H1 (cell line): ENCODE measurements around the gene CNGA1. TPM values are rescaled to one million over a fixed set of nuclear protein-coding genes. Genes with fewer than 3 reads are reported as not detected.

Experiments
- CTCF ChIA-PET: fragments of 300-600 bp; sonication (Branson Sonifier 250); formaldehyde crosslinking; loops from one replicate; lab custom pipeline; 2021; ENCODE audit not compliant: partially characterized antibody; lab: Charles Lee
- POLR2A ChIA-PET: fragments of 300-600 bp; sonication (Branson Sonifier 250); formaldehyde crosslinking; loops from one replicate; lab custom pipeline; 2021; ENCODE audit warnings: inconsistent platforms; ENCODE audit not compliant: partially characterized antibody; lab: Charles Lee
- DNase-seq, 2 experiments: peaks; one replicate each; pipeline versions ENCODE4 v3.0.0 to v3.0.0-alpha.2; 2010 to 2022; ENCODE audit warnings: low spot score in 2 of 2, low read depth in 1 of 2, mixed read lengths in 1 of 2
- FAIRE-seq: peaks from 2 replicates; lab custom pipeline; 2011; peaks lifted over from hg19 to GRCh38; lab: Jason Lieb, UNC
- H2AFZ ChIP-seq: 2 replicates; pipeline ENCODE4 v1.8.1; 2012; ENCODE audit warnings: low read length, inconsistent platforms
- H2AK5ac ChIP-seq: 2 replicates; pipeline ENCODE4 v1.6.1; 2013; ENCODE audit warnings: low read depth, low read length
- H2BK120ac ChIP-seq: replicated peaks from 2 replicates; pipeline ENCODE3; 2013; ENCODE audit warnings: low read depth, low read length, inconsistent platforms
- H2BK12ac ChIP-seq: 2 replicates; pipeline ENCODE4 v1.6.1; 2013; ENCODE audit warnings: low read depth, low read length
- H2BK15ac ChIP-seq: 2 replicates; pipeline ENCODE4 v1.6.1; 2013; ENCODE audit warnings: low read length
- H2BK20ac ChIP-seq: 2 replicates; pipeline ENCODE4 v1.6.1; 2013; ENCODE audit warnings: low read length
- H2BK5ac ChIP-seq: 2 replicates; pipeline ENCODE4 v1.6.1; 2013; ENCODE audit warnings: low read depth, low read length
- H3K14ac ChIP-seq: 2 replicates; pipeline ENCODE4 v1.6.1; 2013; ENCODE audit warnings: inconsistent platforms; ENCODE audit not compliant: insufficient read length
- H3K18ac ChIP-seq: 2 replicates; pipeline ENCODE4 v1.6.1; 2013; ENCODE audit warnings: low read length; ENCODE audit errors: extremely low read depth
- H3K23ac ChIP-seq: 2 replicates; pipeline ENCODE4 v1.6.1; 2013; ENCODE audit warnings: inconsistent platforms; ENCODE audit not compliant: insufficient read length
- H3K23me2 ChIP-seq: 2 replicates; pipeline ENCODE4 v1.6.1; 2013; ENCODE audit warnings: low read depth, low read length
- H3K27ac ChIP-seq: 2 replicates; pipeline ENCODE4 v1.6.1; 2011; ENCODE audit warnings: low read depth, low read length, inconsistent platforms
- H3K27me3 ChIP-seq, 4 experiments: replicated peaks in 1 of 4; 1 replicate in 1 of 4; 2 replicates in 3 of 4; pipeline versions ENCODE4 v1.6.1 to v1.8.1; 2011 to 2013; ENCODE audit warnings: low read length in 3 of 4, mild to moderate bottlenecking in 3 of 4, inconsistent platforms in 2 of 4, mixed read lengths in 2 of 4, moderate library complexity in 1 of 4; ENCODE audit not compliant: control insufficient read depth in 3 of 4, insufficient read depth in 3 of 4; ENCODE audit errors: extremely low read depth in 1 of 4
- H3K36me3 ChIP-seq, 4 experiments: 2 replicates each; pipeline versions ENCODE4 v1.6.1 to v1.8.1; 2011 to 2013; ENCODE audit warnings: mild to moderate bottlenecking in 4 of 4, low read length in 3 of 4, moderate library complexity in 2 of 4, control low read depth in 1 of 4, inconsistent platforms in 1 of 4; ENCODE audit not compliant: insufficient read depth in 4 of 4, control insufficient read depth in 2 of 4
- H3K4ac ChIP-seq: replicated peaks from 2 replicates; pipeline ENCODE3; 2013; ENCODE audit warnings: low read length, low read depth, mixed read lengths, inconsistent platforms; ENCODE audit not compliant: insufficient read length
- H3K4me1 ChIP-seq, 4 experiments: replicated peaks in 1 of 4; 1 replicate in 1 of 4; 2 replicates in 3 of 4; pipeline versions ENCODE4 v1.6.1 to v1.8.1; 2011 to 2013; ENCODE audit warnings: low read length in 3 of 4, inconsistent platforms in 2 of 4, mixed read lengths in 1 of 4; ENCODE audit not compliant: insufficient read depth in 4 of 4, control insufficient read depth in 3 of 4
- H3K4me2 ChIP-seq, 2 experiments: 2 replicates each; pipeline versions ENCODE4 v1.6.1 to v1.8.1; 2011 to 2013; ENCODE audit warnings: low read depth in 2 of 2, low read length in 2 of 2, control low read depth in 1 of 2, inconsistent platforms in 1 of 2, mild to moderate bottlenecking in 1 of 2; ENCODE audit not compliant: insufficient read depth in 1 of 2
- H3K4me3 ChIP-seq, 4 experiments: fragments of 200-600, 300-600 bp in 1 of 4; sonication (generic), shearing (Covaris generic), sonication (Bioruptor Twin) in 1 of 4; 2 replicates each; pipeline versions ENCODE4 v1.5.1 to v1.8.1; 2011 to 2016; ENCODE audit warnings: low read length in 4 of 4, low read depth in 3 of 4, control low read depth in 2 of 4, inconsistent platforms in 2 of 4, mild to moderate bottlenecking in 2 of 4, mixed read lengths in 1 of 4, moderate library complexity in 1 of 4; ENCODE audit not compliant: insufficient read depth in 2 of 4; ENCODE audit errors: extremely low read depth in 1 of 4
- H3K56ac ChIP-seq: replicated peaks from 2 replicates; pipeline ENCODE3; 2013; ENCODE audit warnings: low read depth, mild to moderate bottlenecking, mixed read lengths, low read length, inconsistent platforms; ENCODE audit not compliant: insufficient read length
- H3K79me1 ChIP-seq: 2 replicates; pipeline ENCODE4 v1.6.1; 2013; ENCODE audit warnings: low read depth, low read length, control low read depth
- H3K79me2 ChIP-seq, 2 experiments: 2 replicates each; pipeline versions ENCODE4 v1.6.1 to v1.8.1; 2012 to 2013; ENCODE audit warnings: low read length in 2 of 2, mild to moderate bottlenecking in 2 of 2, inconsistent platforms in 1 of 2; ENCODE audit not compliant: insufficient read depth in 2 of 2, control insufficient read depth in 1 of 2
- H3K9ac ChIP-seq, 4 experiments: replicated peaks in 1 of 4; 1 replicate in 1 of 4; 2 replicates in 3 of 4; pipeline versions ENCODE4 v1.6.1 to v1.8.1; 2011 to 2013; ENCODE audit warnings: low read depth in 3 of 4, low read length in 3 of 4, control low read depth in 2 of 4, mild to moderate bottlenecking in 2 of 4, moderate library complexity in 2 of 4, inconsistent platforms in 1 of 4; ENCODE audit errors: extremely low read depth in 1 of 4
- H3K9me3 ChIP-seq, 2 experiments: 2 replicates each; pipeline versions ENCODE4 v1.6.1 to v1.8.1; 2012 to 2013; ENCODE audit warnings: mild to moderate bottlenecking in 2 of 2, moderate library complexity in 2 of 2, control low read depth in 1 of 2, inconsistent platforms in 1 of 2, low read depth in 1 of 2, low read length in 1 of 2, mixed read lengths in 1 of 2; ENCODE audit not compliant: insufficient read depth in 2 of 2
- H4K20me1 ChIP-seq, 2 experiments: replicated peaks in 1 of 2; 2 replicates each; pipeline versions ENCODE3 to v1.8.1; 2011 to 2013; ENCODE audit warnings: inconsistent platforms in 2 of 2, low read length in 2 of 2, mild to moderate bottlenecking in 1 of 2; ENCODE audit not compliant: insufficient read depth in 2 of 2, control insufficient read depth in 1 of 2
- H4K5ac ChIP-seq: 2 replicates; pipeline ENCODE4 v1.6.1; 2013; ENCODE audit warnings: low read length, low read depth, mixed read lengths, inconsistent platforms; ENCODE audit not compliant: insufficient read length
- H4K8ac ChIP-seq: 2 replicates; pipeline ENCODE4 v1.8.0; 2013; ENCODE audit warnings: mild to moderate bottlenecking, moderate library complexity, low read length, inconsistent platforms; ENCODE audit not compliant: insufficient read depth; ENCODE audit errors: extremely low read depth
- H4K91ac ChIP-seq: replicated peaks from 2 replicates; pipeline ENCODE3; 2013; ENCODE audit warnings: low read length, mixed read lengths, inconsistent platforms; ENCODE audit not compliant: insufficient read length
- ASH2L ChIP-seq: fragments of 200-600, 300-600 bp; sonication (generic); IDR thresholded peaks from one replicate; pipeline ENCODE4 v1.7.1; 2017; ENCODE audit warnings: low read length
- BACH1 ChIP-seq: IDR thresholded peaks from 2 replicates; pipeline ENCODE4 v1.6.1; 2012; ENCODE audit warnings: low read length, improper control_type of control experiment
- CBX8 ChIP-seq: fragments of 300-800, 300-1000 bp; sonication (generic); IDR thresholded peaks from 2 replicates; pipeline ENCODE4 v1.7.1; 2016; ENCODE audit warnings: low read depth, low read length, borderline replicate concordance
- CEBPB ChIP-seq: IDR thresholded peaks from 2 replicates; pipeline ENCODE4 v1.6.1; 2012; ENCODE audit warnings: low read depth, low read length
- CHD2 ChIP-seq: IDR thresholded peaks from 2 replicates; pipeline ENCODE4 v1.6.1; 2012; ENCODE audit warnings: low read length, improper control_type of control experiment
- CTBP2 ChIP-seq: IDR thresholded peaks from 2 replicates; pipeline ENCODE4 v1.7.0; 2011; ENCODE audit warnings: borderline replicate concordance, mild to moderate bottlenecking, moderate library complexity, mixed read lengths, low read length; ENCODE audit not compliant: insufficient read depth, insufficient read length
- MAFK ChIP-seq: IDR thresholded peaks from 2 replicates; pipeline ENCODE4 v1.6.1; 2012; ENCODE audit warnings: low read depth, mild to moderate bottlenecking, improper control_type of control experiment, low read length
- RAD21 ChIP-seq, 2 experiments: IDR thresholded peaks in 1 of 2; conservative IDR thresholded peaks in 1 of 2; 2 replicates each; pipeline ENCODE4 v1.6.1; 2011; ENCODE audit warnings: low read depth in 2 of 2, low read length in 2 of 2, improper control_type of control experiment in 1 of 2, inconsistent platforms in 1 of 2, mild to moderate bottlenecking in 1 of 2, moderate library complexity in 1 of 2
- RBBP5 ChIP-seq: IDR thresholded peaks from 2 replicates; pipeline ENCODE4 v1.7.1; 2012; ENCODE audit warnings: low read depth, mild to moderate bottlenecking, inconsistent platforms, low read length, moderate library complexity, borderline replicate concordance
- SIX5 ChIP-seq: IDR thresholded peaks from 2 replicates; pipeline ENCODE4 v1.6.1; 2011; ENCODE audit warnings: mild to moderate bottlenecking, low read depth, low read length
- SP1 ChIP-seq: IDR thresholded peaks from 2 replicates; pipeline ENCODE4 v1.6.1; 2011; ENCODE audit warnings: low read depth, low read length
- SRF ChIP-seq: IDR thresholded peaks from 2 replicates; pipeline ENCODE4 v1.6.1; 2011; ENCODE audit warnings: mild to moderate bottlenecking, low read depth, low read length, moderate library complexity
- SUZ12 ChIP-seq: fragments of 200-600 bp; sonication (generic); IDR thresholded peaks from 2 replicates; pipeline ENCODE4 v1.6.1; 2012; ENCODE audit warnings: mild to moderate bottlenecking, inconsistent platforms, low read length, moderate library complexity, mixed read lengths
- TEAD4 ChIP-seq: IDR thresholded peaks from 2 replicates; pipeline ENCODE4 v1.6.1; 2012; ENCODE audit warnings: low read depth, low read length, inconsistent platforms, mixed read lengths
- USF2 ChIP-seq: IDR thresholded peaks from 2 replicates; pipeline ENCODE4 v1.6.1; 2011; ENCODE audit warnings: low read length, improper control_type of control experiment
- polyA plus RNA-seq, 7 experiments: library from polyadenylated mRNA; depleted of rRNA in 3 of 7; stranded (reverse) in 5 of 7; unstranded in 2 of 7; fragments of >200 nt in 5 of 7; fragments of 200-250 nt in 2 of 7; gene quantifications; 1 replicate in 5 of 7; 2 replicates in 1 of 7; 4 replicates in 1 of 7; pipeline versions ENCODE4 v1.2.1 to v1.2.3, GENCODE V29; 2011 to 2013; ENCODE audit warnings: missing spikeins in 2 of 7, mixed read lengths in 2 of 7
- total RNA-seq: library from RNA; stranded (reverse); fragmentation: NEBNext Ultra II Directional; extraction: Animal tissue kit (Norgen Biotek cat#: 25700); gene quantifications from 2 replicates; pipeline ENCODE4 v1.2.1, GENCODE V29; 2021

The CNGA1 gene
- total and polyA plus RNA-seq, 2 of the 8 experiments (the other 6 are each of a cell fraction or from before 2014, with no cell fraction given) = 0.17 to 0.54 TPM

- peaks cover 0 to 3% (median 0%) of the 10 kb centered on the region in 4 experiments; a peak in 1 of 8 replicates for H3K36me3 ChIP-seq
- H3K56ac ChIP-seq = no peak overlapping the region
- no peaks in the 10 kb centered on the region for H3K79me1 ChIP-seq
- CTCF ChIA-PET = interaction anchor here (0.6 to 5.9 kb wide), 27 partner anchors 9 to 228 kb away, joined by 3 to 85 read pairs (median 5); no protein-coding TSS in a partner anchor
- no peak overlapping the region for H2BK15ac ChIP-seq
- no peak overlapping the region for H3K18ac ChIP-seq
- peaks cover 0 to 11% (median 0%) of the 10 kb centered on the region in 4 experiments; a peak in 4 of 7 replicates for H3K4me1 ChIP-seq
- H3K4ac ChIP-seq = no peak overlapping the region
- POLR2A ChIA-PET = no interaction called here
- no peak overlapping the region for H2AK5ac ChIP-seq
- H3K79me2 ChIP-seq = no peaks in the 10 kb centered on the region
- no peak overlapping the region for H3K4me2 ChIP-seq
- no peak overlapping the region for H4K91ac ChIP-seq
- H3K27me3 ChIP-seq = no peaks in the 10 kb centered on the region
- H4K5ac ChIP-seq = no peak overlapping the region
- H3K27ac ChIP-seq = no peak overlapping the region
- no peak overlapping the region for H2BK120ac ChIP-seq
- no peak overlapping the region for H3K23ac ChIP-seq
- no peak for FAIRE-seq
- H4K8ac ChIP-seq = no peak overlapping the region
- H2BK20ac ChIP-seq = no peak overlapping the region
- no peak for DNase-seq
- H3K9ac ChIP-seq = no peak overlapping the region
- H2BK5ac ChIP-seq = no peak overlapping the region
- no peaks in the 10 kb centered on the region for H3K9me3 ChIP-seq
- no peaks in the 10 kb centered on the region for H4K20me1 ChIP-seq
- H3K23me2 ChIP-seq = no peaks in the 10 kb centered on the region
- no peak overlapping the region for H3K4me3 ChIP-seq
- H2BK12ac ChIP-seq = no peak overlapping the region
- H3K14ac ChIP-seq = no peak overlapping the region
- no peak overlapping the region for H2AFZ ChIP-seq
- TF ChIP-seq CEBPB (no peak), SUZ12 (no peak), TEAD4 (no peak), CBX8 (no peak), CTBP2 (no peak), ASH2L (no peak), BACH1 (no peak), RBBP5 (no peak), CHD2 (no peak), SIX5 (no peak), SP1 (no peak), MAFK (no peak), SRF (no peak), RAD21 (IDR thresholded peaks at IDR 0.05 in 1 of 2, conservative IDR thresholded peaks at IDR 0.05 in 1 of 2; ENCODE audit: low read depth in 2 of 2, low read length in 2 of 2) (no peak), USF2 (no peak)
These were observed 16.9 kb upstream of the CNGA1 start for GRCh38 chr4:48033412-48033811.
